ENCODE results near the gene TRIM40.

DNA sequence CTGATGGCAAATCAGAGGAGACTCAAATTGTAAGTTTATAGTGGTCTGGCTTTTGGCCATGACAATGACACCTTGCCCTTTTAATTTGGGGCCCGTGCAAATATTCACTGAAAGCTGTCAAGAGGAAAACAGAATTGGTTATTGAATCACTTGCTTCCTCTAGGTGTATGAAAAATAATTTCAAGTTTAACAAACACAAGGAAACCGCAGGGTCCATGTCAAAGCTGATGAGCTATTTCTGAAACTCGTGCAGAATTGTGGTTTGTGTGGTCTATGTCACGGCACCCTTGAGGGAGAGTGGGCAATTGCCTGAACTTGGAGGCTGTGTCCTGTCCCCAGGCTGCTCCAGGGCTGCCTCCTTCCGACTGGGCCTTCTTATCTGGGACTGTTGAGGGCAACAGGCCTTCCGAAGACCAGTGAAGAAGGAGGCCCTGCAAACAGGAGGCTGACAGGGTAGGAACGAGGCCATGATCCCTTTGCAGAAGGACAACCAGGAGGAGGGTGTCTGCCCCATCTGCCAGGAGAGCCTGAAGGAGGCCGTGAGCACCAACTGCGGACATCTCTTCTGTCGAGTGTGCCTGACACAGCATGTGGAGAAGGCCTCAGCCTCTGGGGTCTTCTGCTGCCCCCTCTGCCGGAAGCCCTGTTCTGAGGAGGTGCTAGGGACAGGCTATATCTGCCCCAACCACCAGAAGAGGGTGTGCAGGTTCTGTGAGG, 788 bp downstream of the TRIM40 start:
- TF ChIP-seq, protein P1, sequence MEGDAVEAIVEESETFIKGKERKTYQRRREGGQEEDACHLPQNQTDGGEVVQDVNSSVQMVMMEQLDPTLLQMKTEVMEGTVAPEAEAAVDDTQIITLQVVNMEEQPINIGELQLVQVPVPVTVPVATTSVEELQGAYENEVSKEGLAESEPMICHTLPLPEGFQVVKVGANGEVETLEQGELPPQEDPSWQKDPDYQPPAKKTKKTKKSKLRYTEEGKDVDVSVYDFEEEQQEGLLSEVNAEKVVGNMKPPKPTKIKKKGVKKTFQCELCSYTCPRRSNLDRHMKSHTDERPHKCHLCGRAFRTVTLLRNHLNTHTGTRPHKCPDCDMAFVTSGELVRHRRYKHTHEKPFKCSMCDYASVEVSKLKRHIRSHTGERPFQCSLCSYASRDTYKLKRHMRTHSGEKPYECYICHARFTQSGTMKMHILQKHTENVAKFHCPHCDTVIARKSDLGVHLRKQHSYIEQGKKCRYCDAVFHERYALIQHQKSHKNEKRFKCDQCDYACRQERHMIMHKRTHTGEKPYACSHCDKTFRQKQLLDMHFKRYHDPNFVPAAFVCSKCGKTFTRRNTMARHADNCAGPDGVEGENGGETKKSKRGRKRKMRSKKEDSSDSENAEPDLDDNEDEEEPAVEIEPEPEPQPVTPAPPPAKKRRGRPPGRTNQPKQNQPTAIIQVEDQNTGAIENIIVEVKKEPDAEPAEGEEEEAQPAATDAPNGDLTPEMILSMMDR (IDR thresholded peaks at IDR 0.05 in 4 of 5, conservative IDR thresholded peaks at IDR 0.05 in 1 of 5): no peak
- no peak for TF ChIP-seq POLR2A (IDR thresholded peaks at IDR 0.05)
